ENCODE measurements around the gene PUM1.
"Not testable (repeated sequence)": the region's sequence is repeated elsewhere in the genome, so short reads cannot be mapped to it uniquely, and the experiment has no call there.

The PUM1 gene

GRCh38 chr1:30990591-30990990, 74.9 kb downstream of the PUM1 start:
- DNase-seq: no peak

GRCh38 chr1:30988045-30988444, 77.5 kb downstream of the PUM1 start:
- no peak for DNase-seq

- no peak for DNase-seq
Measured at GRCh38 chr1:30986755-30987154, 78.8 kb downstream of the PUM1 start.

GRCh38 chr1:30984991-30985503, 80.5 kb downstream of the PUM1 start:
- no peak for DNase-seq

- DNase-seq: no peak
Measured at GRCh38 chr1:30984165-30984889, 81.2 kb downstream of the PUM1 start.

GRCh38 chr1:30982937-30983336, 82.6 kb downstream of the PUM1 start:
- DNase-seq: no peak

GRCh38 chr1:30982431-30982830, 83.1 kb downstream of the PUM1 start:
- DNase-seq: no peak

- DNase-seq: no peak
Measured at GRCh38 chr1:30981172-30981571, 84.3 kb downstream of the PUM1 start.

- DNase-seq: no peak
Measured at GRCh38 chr1:30977511-30977910, 88.0 kb downstream of the PUM1 start.

GRCh38 chr1:30977105-30977504, 88.4 kb downstream of the PUM1 start:
- DNase-seq: no peak

- DNase-seq: no peak
Measured at GRCh38 chr1:30976143-30976542, 89.4 kb downstream of the PUM1 start.

- no peak for DNase-seq
Measured at GRCh38 chr1:30975217-30975616, 90.3 kb downstream of the PUM1 start.

- no peak for DNase-seq
Measured at GRCh38 chr1:30974536-30974935, 91.0 kb downstream of the PUM1 start.

GRCh38 chr1:30972349-30972748, 93.2 kb downstream of the PUM1 start:
- DNase-seq: not testable (repeated sequence)

- no peak for DNase-seq
Measured at GRCh38 chr1:30971496-30971895, 94.0 kb downstream of the PUM1 start.

- DNase-seq: no peak
Measured at GRCh38 chr1:30969903-30970302, 95.6 kb downstream of the PUM1 start.

GRCh38 chr1:30968220-30968971, 97.1 kb downstream of the PUM1 start:
- DNase-seq: no peak

GRCh38 chr1:30966690-30967369, 98.7 kb downstream of the PUM1 start:
- no peak for DNase-seq

- DNase-seq: no peak
Measured at GRCh38 chr1:30965924-30966599, 99.5 kb downstream of the PUM1 start.

- no peak for DNase-seq
Measured at GRCh38 chr1:30964706-30965105, 100.8 kb downstream of the PUM1 start.

GRCh38 chr1:30962609-30963508, 102.7 kb downstream of the PUM1 start:
- DNase-seq: no peak
